GM18868 (cell line): ENCODE data around the gene ADAMTS15.

ENCODE experiments used
- ATAC-seq: cut with Tn5 transposase; IDR thresholded peaks from one replicate; pipeline ENCODE4 v1.9.1; 2021; ENCODE audit warnings: mild to moderate bottlenecking, moderate library complexity; ENCODE audit not compliant: unreplicated experiment

ADAMTS15 gene

GRCh38 chr11:130476200-130476921, 27.9 kb downstream of the ADAMTS15 start:
- no peak for ATAC-seq

DNA sequence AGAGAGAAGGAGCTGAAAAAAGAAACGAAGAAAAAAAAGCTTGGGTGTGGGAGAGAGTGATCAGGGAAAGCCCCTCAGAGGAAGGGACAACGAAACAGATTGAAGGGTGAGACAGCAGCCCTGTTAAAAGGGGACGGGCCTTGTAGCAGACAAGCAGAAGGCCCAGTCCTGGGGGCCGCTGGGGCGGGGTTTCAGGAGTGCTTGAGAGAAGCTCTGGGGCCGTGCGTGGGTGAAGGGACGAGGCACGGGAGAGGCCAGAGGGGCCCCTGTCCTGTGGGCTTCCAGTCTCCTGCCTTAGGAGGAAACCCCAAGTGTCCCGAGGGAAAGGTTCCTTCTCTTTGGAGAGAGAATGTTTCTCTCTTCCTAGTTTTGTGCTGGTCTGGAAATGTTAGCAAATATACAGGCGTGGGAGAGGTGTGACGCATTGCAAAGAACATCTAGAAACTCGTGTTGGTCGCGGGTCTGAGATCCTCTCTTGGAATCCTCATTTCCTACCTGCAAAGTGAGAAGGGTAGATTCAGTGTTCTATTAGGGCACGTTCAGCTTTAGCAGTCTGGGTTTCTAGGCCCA, 28.6 kb downstream of the ADAMTS15 start:
- ATAC-seq = no peak

- ATAC-seq = no peak
These were observed 29.2 kb downstream of the ADAMTS15 start for GRCh38 chr11:130477586-130478203.

GRCh38 chr11:130478204-130478701, 29.8 kb downstream of the ADAMTS15 start:
- ATAC-seq = no peak

- ATAC-seq = no peak
These were observed 30.4 kb downstream of the ADAMTS15 start for GRCh38 chr11:130478881-130479280.

GRCh38 chr11:130480186-130480585, 31.7 kb downstream of the ADAMTS15 start:
- no peak for ATAC-seq

- no peak for ATAC-seq
These were observed 32.3 kb downstream of the ADAMTS15 start for GRCh38 chr11:130480711-130481140.

GRCh38 chr11:130483124-130483523, 34.7 kb downstream of the ADAMTS15 start:
- no peak for ATAC-seq

GRCh38 chr11:130485983-130486382, 37.5 kb downstream of the ADAMTS15 start:
- no peak for ATAC-seq

- no peak for ATAC-seq
These were observed 38.0 kb downstream of the ADAMTS15 start for GRCh38 chr11:130486391-130486836.

DNA sequence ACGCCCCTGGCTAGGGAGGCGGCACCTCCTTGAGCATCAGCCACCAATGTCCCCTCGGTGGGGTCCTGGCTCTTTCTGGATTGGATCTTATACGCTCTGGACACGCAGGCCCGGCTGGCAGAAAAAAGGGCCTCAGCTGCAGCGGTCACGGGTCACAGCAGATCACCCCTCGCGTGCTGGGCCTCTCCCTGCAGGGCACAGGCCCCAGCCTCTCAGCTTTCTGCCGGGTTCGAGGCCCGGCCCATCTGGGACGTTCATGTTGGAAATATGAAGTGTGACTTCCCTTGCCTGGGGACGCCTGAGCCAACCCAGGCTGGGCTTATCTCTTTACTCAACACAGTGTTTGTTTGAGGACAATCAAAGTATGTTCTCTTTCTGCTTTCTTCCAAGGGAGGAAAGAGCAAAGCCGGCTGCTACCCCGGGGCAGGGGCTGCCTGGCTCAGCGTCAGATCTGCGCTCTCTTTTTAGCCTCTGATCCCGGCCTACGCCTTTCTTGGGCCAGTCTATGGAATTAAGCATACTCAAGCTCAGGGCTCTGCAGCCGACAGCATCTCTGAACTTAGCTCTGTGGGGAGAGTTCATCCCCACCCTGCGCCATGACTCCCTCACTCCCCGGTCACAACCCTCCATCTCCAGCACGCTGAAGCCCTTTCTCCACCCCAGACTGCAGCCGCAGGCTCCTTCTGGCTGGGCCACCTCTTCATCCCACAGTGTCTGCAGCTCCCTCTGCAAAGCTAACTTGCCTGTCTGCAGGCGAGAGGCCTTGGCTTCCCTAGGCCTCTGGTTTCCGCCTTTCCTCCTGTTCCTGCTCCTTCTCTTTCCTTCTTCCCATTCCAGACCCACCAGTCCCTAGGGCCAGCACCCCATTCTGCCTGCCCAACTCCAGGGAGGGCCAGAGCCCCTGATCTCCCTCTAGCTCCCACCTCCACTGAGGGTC, 38.8 kb downstream of the ADAMTS15 start:
- ATAC-seq = no peak

DNA sequence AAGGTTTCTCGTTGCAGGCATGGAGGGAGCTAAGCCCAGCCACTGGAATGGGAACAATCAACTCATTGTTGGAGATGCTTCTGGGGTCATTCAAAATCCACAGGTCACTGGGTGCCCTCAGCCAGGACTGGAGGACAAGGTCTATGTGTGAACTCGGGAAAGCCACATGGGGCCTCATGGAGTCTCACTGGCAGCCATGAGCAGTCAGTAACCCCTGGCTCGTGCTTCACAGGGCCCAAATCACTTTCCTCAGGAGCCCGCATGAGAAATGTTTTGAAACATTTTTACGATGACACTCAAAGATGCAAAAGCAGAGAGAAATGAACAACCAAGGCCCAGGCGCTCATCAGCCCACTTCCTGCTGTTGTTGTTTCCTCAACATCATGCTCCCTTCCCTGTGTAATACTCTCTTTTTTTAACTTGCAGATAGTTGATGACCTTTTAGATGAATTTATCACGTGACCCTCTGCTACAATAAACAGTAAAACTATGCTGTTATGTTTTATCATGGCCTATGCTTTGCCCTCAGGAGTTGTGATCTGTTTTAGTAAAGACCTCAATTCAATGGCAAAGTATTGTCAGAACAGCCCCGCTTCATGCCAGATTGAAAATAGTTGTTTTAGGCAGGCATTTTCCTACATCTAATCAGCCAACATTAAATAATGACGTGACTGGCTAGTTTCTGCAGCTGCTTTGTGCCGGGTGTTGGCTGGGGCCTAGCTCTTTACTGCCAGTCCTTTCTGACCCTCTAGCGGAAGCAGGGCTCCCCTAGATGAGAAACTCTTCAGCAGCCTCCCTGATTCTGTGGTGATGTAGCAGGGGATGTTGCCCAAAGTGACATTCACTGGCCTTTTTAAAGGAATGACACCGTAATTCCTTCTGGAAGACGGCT, 39.7 kb downstream of the ADAMTS15 start:
- ATAC-seq = no peak

DNA sequence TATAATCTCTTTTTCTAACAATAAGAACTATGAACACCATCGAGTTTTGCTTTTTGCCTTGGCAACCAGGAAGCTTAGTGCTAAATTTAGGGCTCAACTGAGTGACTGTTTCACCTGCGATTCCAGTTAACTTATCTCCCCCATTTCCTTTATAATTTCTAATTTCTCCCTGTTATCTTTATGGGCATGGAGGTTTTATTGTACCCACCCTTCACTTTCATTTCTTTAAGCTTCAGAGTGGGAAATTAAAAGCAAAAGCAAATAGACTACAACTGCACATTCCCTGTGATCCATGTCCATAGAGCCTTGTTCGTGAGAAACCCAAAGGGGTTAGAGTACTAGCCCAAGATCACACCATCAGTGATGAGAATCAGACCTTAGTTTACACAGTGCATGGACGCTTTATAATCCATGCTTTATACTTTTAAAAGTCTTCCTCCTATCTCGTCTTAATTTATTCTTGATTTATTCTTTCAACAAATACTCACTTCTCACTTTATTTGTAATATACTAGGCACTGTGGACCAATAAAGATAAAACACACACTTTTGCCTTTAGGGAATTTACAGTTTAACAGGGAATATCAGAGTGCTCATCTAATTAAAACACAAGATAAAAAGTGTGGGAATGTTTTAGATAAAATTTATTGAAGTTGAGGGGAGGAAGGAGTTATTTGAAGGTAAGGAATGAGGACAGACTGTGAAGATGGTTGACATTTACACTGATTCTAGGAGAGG, 40.6 kb downstream of the ADAMTS15 start:
- ATAC-seq = no peak

GRCh38 chr11:130489716-130490115, 41.3 kb downstream of the ADAMTS15 start:
- no peak for ATAC-seq

GRCh38 chr11:130490682-130491449, 42.4 kb downstream of the ADAMTS15 start:
- no peak for ATAC-seq

DNA sequence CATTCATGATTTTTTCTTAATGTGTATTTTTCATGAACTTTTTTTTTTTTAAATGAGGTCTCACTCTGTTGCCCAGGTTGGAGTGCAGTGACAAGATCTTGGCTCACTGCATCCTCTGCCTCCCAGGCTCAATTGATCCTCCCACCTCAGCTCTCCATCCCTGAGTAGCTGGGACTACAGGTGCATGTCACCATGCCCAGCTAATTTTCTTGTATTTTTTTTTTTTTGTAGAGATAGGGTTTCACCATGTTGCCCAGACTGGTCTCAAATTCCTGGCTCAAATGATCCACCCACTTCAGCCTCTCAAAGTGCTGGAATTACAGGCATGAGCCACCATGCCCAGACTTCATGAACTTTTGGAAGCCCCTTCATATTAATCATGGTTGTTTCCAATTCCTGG, 49.7 kb downstream of the ADAMTS15 start:
- no peak for ATAC-seq

GRCh38 chr11:130499828-130500227, 51.4 kb downstream of the ADAMTS15 start:
- no peak for ATAC-seq

- ATAC-seq = no peak
These were observed 55.9 kb downstream of the ADAMTS15 start for GRCh38 chr11:130504317-130504716.
